Caco-2 (cell line): ENCODE data around the gene SERINC4. TPM values are rescaled to one million over a fixed set of nuclear protein-coding genes. Genes with fewer than 3 reads are reported as not detected.

ENCODE experiments used
- BruUV-seq: library from RNA; stranded (reverse); fragments of 400-500 nt; replicated peaks from 2 replicates; lab custom pipeline; 2021; lab: Mats Ljungman, UMichigan
- CTCF ChIA-PET: fragments of 300-600 bp; sonication (Branson Sonifier 250); formaldehyde crosslinking; loops from one replicate; lab custom pipeline; 2022; ENCODE audit warnings: antibody characterized with exemption; lab: Charles Lee
- POLR2A ChIA-PET: fragments of 300-600 bp; sonication (Branson Sonifier 250); formaldehyde crosslinking; loops from one replicate; lab custom pipeline; 2022; ENCODE audit warnings: antibody characterized with exemption; lab: Charles Lee
- DNase-seq, 2 experiments: peaks; one replicate each; pipeline versions ENCODE4 v3.0.0 to v3.0.0-alpha.2; 2020 to 2022
- H3K27me3 ChIP-seq: replicated peaks from 2 replicates; pipeline ENCODE4 v1.6.0; 2011; ENCODE audit warnings: low read length; ENCODE audit not compliant: control insufficient read depth, insufficient read depth
- H3K36me3 ChIP-seq: 2 replicates; pipeline ENCODE4 v1.5.1; 2011; ENCODE audit warnings: low read length; ENCODE audit not compliant: control insufficient read depth, insufficient read depth
- H3K4me1 ChIP-seq: fragments of 250-450 bp; sonication (Bioruptor Pico); 2 replicates; pipeline ENCODE4 v1.5.1; 2020; ENCODE audit warnings: mild to moderate bottlenecking
- H3K4me3 ChIP-seq: 2 replicates; pipeline ENCODE4 v1.5.1; 2011; ENCODE audit warnings: low read depth, mild to moderate bottlenecking, control low read depth, low read length
- H3K9me3 ChIP-seq: fragments of 250-450 bp; sonication (Bioruptor Pico); 2 replicates; pipeline ENCODE4 v1.5.1; 2020; ENCODE audit warnings: mild to moderate bottlenecking, moderate library complexity
- H3K27ac Mint-ChIP-seq: one replicate; pipeline ENCODE4 v1.8.0; 2022; ENCODE audit warnings: mixed read lengths; ENCODE audit not compliant: unreplicated experiment
- H3K27me3 Mint-ChIP-seq: one replicate; pipeline ENCODE4 v1.8.0; 2022; ENCODE audit warnings: mixed read lengths; ENCODE audit not compliant: insufficient read depth, unreplicated experiment
- H3K36me3 Mint-ChIP-seq: one replicate; pipeline ENCODE4 v1.8.0; 2022; ENCODE audit warnings: mild to moderate bottlenecking, mixed read lengths; ENCODE audit not compliant: insufficient read depth, unreplicated experiment
- H3K4me1 Mint-ChIP-seq: one replicate; pipeline ENCODE4 v1.8.0; 2022; ENCODE audit warnings: low read depth, mixed read lengths; ENCODE audit not compliant: unreplicated experiment
- H3K4me3 Mint-ChIP-seq: one replicate; pipeline ENCODE4 v1.8.0; 2022; ENCODE audit warnings: mild to moderate bottlenecking, moderate library complexity, mixed read lengths; ENCODE audit not compliant: unreplicated experiment
- H3K9me3 Mint-ChIP-seq: one replicate; pipeline ENCODE4 v1.8.0; 2022; ENCODE audit warnings: mixed read lengths; ENCODE audit not compliant: unreplicated experiment
- CTCF ChIP-seq, 2 experiments: fragments of 200-600 bp in 1 of 2; IDR thresholded peaks; 1 replicate in 1 of 2; 2 replicates in 1 of 2; pipeline versions ENCODE4 v1.5.1 to v1.8.0; 2011 to 2022; ENCODE audit warnings: antibody characterized with exemption in 1 of 2, control low read depth in 1 of 2, inconsistent platforms in 1 of 2, low read depth in 1 of 2, low read length in 1 of 2, mild to moderate bottlenecking in 1 of 2, moderate library complexity in 1 of 2; ENCODE audit not compliant: insufficient read depth in 1 of 2, severe bottlenecking in 1 of 2, unreplicated experiment in 1 of 2
- intact Hi-C: fragments of 100-400 bp; cut with micrococcal nuclease; formaldehyde crosslinking; loops from one replicate; pipeline ENCODE4 v1.10.0; 2022; ENCODE audit not compliant: unreplicated experiment
- total RNA-seq: library from RNA; stranded (reverse); gene quantifications from 2 replicates; pipeline ENCODE4 v1.2.3, GENCODE V29; 2022

The SERINC4 gene
- total RNA-seq, 1 experiment from 2014 or later = 0.23 TPM

DNA sequence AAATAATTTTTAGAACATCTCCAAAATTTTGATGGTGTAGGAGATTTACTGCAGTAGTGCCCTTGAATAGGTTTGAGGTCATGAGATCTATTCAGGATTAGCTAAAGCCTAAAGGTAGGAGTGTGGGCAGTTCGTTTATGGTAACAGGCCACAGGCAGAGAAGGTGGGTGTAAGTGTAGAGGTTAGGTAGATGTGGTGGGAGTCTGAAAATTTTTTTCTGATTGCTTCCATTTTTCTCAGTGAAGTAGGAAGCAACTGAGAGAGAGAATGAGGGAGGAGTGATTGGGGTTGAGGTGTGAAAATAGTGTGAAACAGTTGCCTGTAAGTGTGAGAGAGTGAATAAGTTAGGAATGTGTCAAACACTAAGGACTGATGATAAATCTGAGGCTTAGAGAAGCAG is 21.0 kb downstream of the SERINC4 start:
- H3K4me3 Mint-ChIP-seq = no peak overlapping the region
- POLR2A ChIA-PET = no interaction called here
- no peak for TF ChIP-seq CTCF (IDR thresholded peaks at IDR 0.05; ENCODE audit: insufficient read depth in 1 of 2, low read depth in 1 of 2, low read length in 1 of 2, severe bottlenecking in 1 of 2, unreplicated experiment in 1 of 2)
- no peaks in the 10 kb centered on the region for H3K9me3 ChIP-seq
- H3K4me1 Mint-ChIP-seq = no peaks in the 10 kb centered on the region
- CTCF ChIA-PET = no interaction called here
- H3K4me3 ChIP-seq = no peak overlapping the region
- intact Hi-C loops = no loop called here
- no peaks in the 10 kb centered on the region for H3K4me1 ChIP-seq
- DNase-seq = no peak
- H3K27me3 Mint-ChIP-seq = no peaks in the 10 kb centered on the region
- no peaks in the 10 kb centered on the region for H3K27me3 ChIP-seq
- H3K36me3 Mint-ChIP-seq = peaks cover 14% of the 10 kb centered on the region
- no peaks in the 10 kb centered on the region for H3K36me3 ChIP-seq
- BruUV-seq = no TSS peak
- no peaks in the 10 kb centered on the region for H3K9me3 Mint-ChIP-seq
- H3K27ac Mint-ChIP-seq = no peak overlapping the region

- Mint-ChIP-seq H3K4me3 (peak overlapping the region; percentile 37), H3K36me3 (peaks cover 26% of the 10 kb centered on the region), H3K4me1 (no peaks in the 10 kb centered on the region), H3K27me3 (no peaks in the 10 kb centered on the region), H3K27ac (no peak overlapping the region), H3K9me3 (no peaks in the 10 kb centered on the region)
- Histone ChIP-seq H3K27me3 (no peaks in the 10 kb centered on the region), H3K9me3 (no peaks in the 10 kb centered on the region), H3K36me3 (peaks cover 1% of the 10 kb centered on the region; the same call in 1 of the 2 replicates), H3K4me3 (no peak overlapping the region), H3K4me1 (no peaks in the 10 kb centered on the region)
- ChIA-PET POLR2A (no interaction called here), CTCF (no interaction called here)
- BruUV-seq = no TSS peak
- no peak for DNase-seq
- intact Hi-C loops = no loop called here
- no peak for TF ChIP-seq CTCF (IDR thresholded peaks at IDR 0.05; ENCODE audit: insufficient read depth in 1 of 2, low read depth in 1 of 2, low read length in 1 of 2, severe bottlenecking in 1 of 2, unreplicated experiment in 1 of 2)
Measured at GRCh38 chr15:43777267-43777914, 22.6 kb downstream of the SERINC4 start.

DNA sequence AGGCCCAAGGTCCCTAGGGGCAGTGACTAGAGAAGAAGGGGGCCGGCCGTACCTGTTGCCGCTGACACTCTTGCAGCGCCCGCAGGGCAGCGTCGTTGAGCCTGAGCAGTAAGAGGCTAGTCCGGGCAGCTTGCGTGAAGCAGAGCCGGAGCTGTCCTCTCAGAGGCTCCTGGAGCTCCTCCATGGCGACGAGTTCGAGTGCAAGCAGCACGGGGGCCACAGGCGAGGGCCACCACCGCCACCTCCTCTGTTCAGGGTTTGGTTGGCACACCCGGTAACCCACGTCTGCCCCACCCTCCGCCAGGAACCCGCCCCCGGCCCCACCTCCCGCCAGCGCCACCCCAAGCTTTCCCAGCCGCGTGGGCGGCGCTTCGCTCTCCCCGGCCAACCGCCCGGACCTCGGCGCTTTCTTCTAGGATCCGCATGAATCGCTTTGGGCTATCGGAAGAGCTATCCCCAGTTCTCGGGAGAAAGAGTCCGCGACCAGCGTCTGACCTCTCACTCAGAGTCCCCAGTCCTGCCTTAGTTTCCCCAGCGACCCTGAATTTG is 23.2 kb downstream of the SERINC4 start, which contains the start of gene ELL3:
TSS of gene ELL3 (minus strand) at position 249 of the 549 bp plus-strand sequence. CDS start at position 184, 65 bp downstream.
- Mint-ChIP-seq H3K4me3 (peak within 1 kb of the TSS; percentile 37), H3K27me3 (no peaks in the 10 kb centered on the region), H3K9me3 (no peaks in the 10 kb centered on the region), H3K4me1 (no peaks in the 10 kb centered on the region), H3K27ac (no peak within 1 kb of the TSS), H3K36me3 (peaks cover 28% of the 10 kb centered on the region)
- DNase-seq = no peak
- TF ChIP-seq CTCF (IDR thresholded peaks at IDR 0.05; ENCODE audit: insufficient read depth in 1 of 2, low read depth in 1 of 2, low read length in 1 of 2, severe bottlenecking in 1 of 2, unreplicated experiment in 1 of 2) = no peak
- H3K9me3 ChIP-seq = no peaks in the 10 kb centered on the region
- no peaks in the 10 kb centered on the region for H3K27me3 ChIP-seq
- no peaks in the 10 kb centered on the region for H3K4me1 ChIP-seq
- BruUV-seq = no TSS peak
- peaks cover 1% of the 10 kb centered on the region; the same call in 1 of the 2 replicates for H3K36me3 ChIP-seq
- no peak within 1 kb of the TSS for H3K4me3 ChIP-seq
- ChIA-PET CTCF (no interaction called here), POLR2A (no interaction called here)
- intact Hi-C loops = no loop called here
